GM19023 (cell line): ENCODE measurements around the gene CSNK2A2.

Experiments used
- ATAC-seq: cut with Tn5 transposase; IDR thresholded peaks from one replicate; pipeline ENCODE4 v1.9.1; 2021; ENCODE audit warnings: mild to moderate bottlenecking, moderate library complexity; ENCODE audit not compliant: unreplicated experiment

Gene CSNK2A2

GRCh38 chr16:58200004-58200797, 2.3 kb upstream of the CSNK2A2 start:
- no peak for ATAC-seq

GRCh38 chr16:58198803-58199411, 1.0 kb upstream of the CSNK2A2 start:
- ATAC-seq = no peak

GRCh38 chr16:58197314-58198012, 443 bp downstream of the CSNK2A2 start:
- ATAC-seq = peak; percentile 33

GRCh38 chr16:58196898-58197313, 1.0 kb downstream of the CSNK2A2 start:
- ATAC-seq = no peak

- no peak for ATAC-seq
These were observed 2.1 kb downstream of the CSNK2A2 start for GRCh38 chr16:58195771-58196170.

GRCh38 chr16:58195344-58195743, 2.6 kb downstream of the CSNK2A2 start:
- no peak for ATAC-seq

- ATAC-seq = no peak
These were observed 3.1 kb downstream of the CSNK2A2 start for GRCh38 chr16:58194790-58195189.

- no peak for ATAC-seq
These were observed 10.1 kb downstream of the CSNK2A2 start for GRCh38 chr16:58187665-58188421.

GRCh38 chr16:58187092-58187491, 10.8 kb downstream of the CSNK2A2 start:
- ATAC-seq = no peak

- ATAC-seq = no peak
These were observed 11.5 kb downstream of the CSNK2A2 start for GRCh38 chr16:58186176-58186944.

- no peak for ATAC-seq
These were observed 20.6 kb downstream of the CSNK2A2 start for GRCh38 chr16:58177353-58177710.

GRCh38 chr16:58176608-58177352, 21.1 kb downstream of the CSNK2A2 start:
- no peak for ATAC-seq

- no peak for ATAC-seq
These were observed 27.7 kb downstream of the CSNK2A2 start for GRCh38 chr16:58170223-58170622.

GRCh38 chr16:58160855-58161254, 37.1 kb downstream of the CSNK2A2 start:
- no peak for ATAC-seq

- ATAC-seq = no peak
These were observed 39.2 kb downstream of the CSNK2A2 start for GRCh38 chr16:58158725-58159124.

GRCh38 chr16:58157951-58158540, 39.9 kb downstream of the CSNK2A2 start:
- ATAC-seq = no peak

- no peak for ATAC-seq
These were observed 40.7 kb downstream of the CSNK2A2 start for GRCh38 chr16:58157239-58157638.

GRCh38 chr16:58155839-58156238, 42.1 kb downstream of the CSNK2A2 start:
- no peak for ATAC-seq

- no peak for ATAC-seq
These were observed 43.6 kb downstream of the CSNK2A2 start for GRCh38 chr16:58154345-58154744.
